Fibroblast of skin of abdomen (primary cell): ENCODE data around the gene PGC. TPM values are rescaled to one million over a fixed set of nuclear protein-coding genes. Genes with fewer than 3 reads are reported as not detected.

Experiments
- DNase-seq: peaks from one replicate; pipeline ENCODE4 v3.0.0-alpha.2; 2013
- polyA plus RNA-seq, 2 experiments: library from polyadenylated mRNA; unstranded; fragments of 120-200 nt; gene quantifications; one replicate each; pipeline ENCODE4 v1.2.1, GENCODE V29; 2013; ENCODE audit not compliant: insufficient read length in 2 of 2

Gene PGC
- not detected for polyA plus RNA-seq (2013, experiment 1 of 2; ENCODE audit: insufficient read length)
- not detected for polyA plus RNA-seq (2013, experiment 2 of 2; ENCODE audit: insufficient read length)

DNA sequence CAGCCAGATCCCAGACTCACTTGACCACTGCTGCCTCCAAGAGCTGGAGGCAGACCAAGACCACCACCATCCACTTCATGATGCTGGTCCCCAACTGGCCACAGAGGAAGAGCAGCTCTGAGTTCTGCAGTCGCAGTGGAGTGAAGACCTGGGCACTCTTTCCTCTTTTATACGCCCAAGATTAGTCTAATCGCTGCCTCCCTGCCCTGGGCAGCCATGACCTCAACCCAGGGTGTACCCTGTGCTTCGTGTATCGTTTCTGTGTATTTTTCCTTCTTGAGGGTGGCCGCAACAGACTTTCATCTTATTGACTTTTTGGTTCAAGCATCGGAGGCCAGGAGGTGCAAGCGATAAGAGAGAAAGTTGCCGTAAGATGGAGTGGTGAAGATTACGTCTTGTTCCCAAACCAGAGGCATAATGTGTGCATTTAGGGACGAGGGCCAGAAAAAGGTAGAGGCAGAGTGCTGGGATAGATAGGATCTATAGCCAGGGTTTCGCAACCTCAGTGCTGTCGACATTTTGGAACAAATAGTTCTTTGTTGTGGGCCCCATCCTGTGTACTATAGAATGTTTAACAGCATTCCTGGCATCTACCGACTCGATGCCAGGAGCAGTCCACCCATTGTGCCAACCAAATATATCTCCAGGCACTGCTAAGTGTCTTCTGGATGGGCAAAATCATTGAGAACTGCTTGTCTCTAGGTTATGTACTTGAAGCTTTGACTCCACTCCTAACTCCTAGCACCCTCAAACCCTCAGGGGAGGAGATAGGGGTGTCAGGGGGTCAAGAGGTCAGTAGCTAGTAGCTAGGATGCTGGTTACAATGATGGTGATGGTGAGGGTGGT lies at the start of gene PGC:
PGC (minus strand) TSS at position 142 of the 846 bp plus-strand sequence; CDS start at position 79, 63 bp downstream.
- no peak for DNase-seq

DNA sequence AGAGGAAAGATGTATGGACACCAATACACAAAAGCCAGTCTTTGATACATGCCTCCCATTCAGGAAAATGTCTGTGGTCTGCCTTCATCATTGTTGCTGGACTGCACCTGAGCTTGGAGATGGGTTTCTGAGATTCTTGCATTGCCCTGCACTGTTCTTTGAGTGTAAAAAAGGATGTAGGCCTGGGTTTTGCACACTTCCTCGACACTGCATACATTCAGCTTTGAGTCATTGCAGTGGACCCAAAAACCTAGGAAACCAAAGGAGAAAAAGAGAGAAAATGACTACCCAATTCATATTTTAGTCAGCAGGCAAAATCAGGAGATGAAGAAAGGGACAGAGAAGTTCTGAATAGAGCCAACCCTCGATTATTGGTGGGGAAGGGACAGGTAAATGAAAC lies 49.3 kb upstream of the PGC start:
- DNase-seq = no peak

DNA sequence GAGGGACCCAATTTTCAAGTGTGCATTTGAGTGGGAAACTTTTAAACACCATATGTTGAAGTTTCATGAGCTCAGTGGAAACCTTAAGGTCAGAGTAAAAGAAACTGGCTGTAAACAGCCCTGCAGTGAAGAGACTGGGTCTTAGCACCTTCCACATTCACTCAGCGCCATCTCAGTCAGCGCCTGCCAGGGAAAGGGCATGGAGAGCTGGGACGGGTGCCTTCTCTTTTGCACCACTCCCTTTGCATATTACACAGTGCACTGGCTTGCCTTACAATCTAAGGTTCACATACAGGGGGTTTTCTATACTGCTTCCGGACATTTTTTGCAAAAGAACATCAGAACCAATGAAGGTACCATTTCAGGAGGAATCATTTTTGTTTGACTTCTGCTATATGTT lies 44.8 kb upstream of the PGC start:
- no peak for DNase-seq

- DNase-seq = no peak
Observed at GRCh38 chr6:41791305-41791704, 44.1 kb upstream of the PGC start.

DNA sequence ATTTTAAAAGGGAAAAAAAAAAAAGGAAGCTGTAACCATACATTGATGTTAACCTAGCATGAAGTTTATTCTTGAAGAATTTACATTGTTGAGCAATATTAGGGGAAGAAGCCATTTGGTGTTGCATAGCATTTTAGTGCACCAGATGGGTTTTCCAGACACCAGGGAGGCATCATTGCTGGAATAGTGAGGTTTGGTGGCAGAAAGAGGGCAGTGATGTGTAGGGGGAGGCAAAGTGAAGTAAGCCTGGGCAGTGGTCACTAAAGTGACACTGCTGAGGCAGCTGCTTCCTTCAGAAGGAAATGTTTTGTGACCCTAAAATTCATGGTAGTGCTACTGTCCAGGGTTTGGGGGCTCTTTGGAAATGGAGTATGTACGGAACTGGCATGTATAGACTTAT lies 42.8 kb upstream of the PGC start:
- no peak for DNase-seq

DNA sequence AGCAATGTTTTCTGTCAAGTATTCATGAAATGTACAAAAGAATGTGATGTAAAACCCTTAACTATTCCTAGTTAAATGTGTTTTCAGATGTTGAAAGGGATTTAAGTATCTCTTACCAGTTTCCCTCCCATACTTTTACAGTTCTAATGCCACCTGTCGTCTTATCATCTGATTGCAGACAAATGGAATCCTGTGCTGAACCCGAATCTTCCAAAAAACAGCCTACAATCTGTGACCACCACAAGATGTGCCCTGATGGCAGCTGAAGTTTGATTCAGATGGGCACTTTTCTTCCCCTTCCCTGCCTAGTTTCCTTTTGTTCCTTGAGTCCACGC lies 42.2 kb upstream of the PGC start:
- no peak for DNase-seq

DNA sequence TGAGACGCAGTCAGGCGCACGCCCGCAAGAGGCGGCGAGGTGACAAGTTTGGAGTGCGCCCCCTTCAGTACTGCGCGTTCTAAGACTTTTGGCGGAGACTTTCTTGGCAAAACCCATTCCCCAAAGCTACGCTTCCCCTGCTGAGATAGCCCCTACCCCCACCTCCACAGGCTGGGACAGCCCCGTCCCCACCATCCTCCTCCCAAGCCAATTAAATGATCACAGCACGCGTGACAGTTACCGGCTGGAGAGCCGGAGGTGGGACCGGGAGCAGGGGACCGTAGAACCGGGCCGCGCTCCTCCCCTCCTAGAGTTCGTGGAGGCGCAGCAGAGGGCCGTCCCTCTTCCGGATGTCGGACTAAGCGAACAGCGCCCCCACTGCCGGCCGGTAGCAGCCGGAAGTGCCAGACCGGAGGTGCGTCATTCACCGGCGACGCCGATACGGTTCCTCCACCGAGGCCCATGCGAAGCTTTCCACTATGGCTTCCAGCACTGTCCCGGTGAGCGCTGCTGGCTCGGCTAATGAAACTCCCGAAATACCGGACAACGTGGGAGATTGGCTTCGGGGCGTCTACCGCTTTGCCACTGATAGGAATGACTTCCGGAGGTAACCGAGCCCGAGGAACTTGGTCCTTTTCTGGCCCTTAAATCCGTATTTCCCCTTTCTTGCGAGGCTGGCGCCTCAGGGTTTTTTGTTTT lies 40.2 kb upstream of the PGC start, which contains the start of gene TOMM6:
TOMM6 (plus strand) TSS at position 476 of the 699 bp plus-strand sequence; CDS start at position 480, 4 bp downstream.
- peak; percentile 93 for DNase-seq

GRCh38 chr6:41786451-41787218 lies 39.4 kb upstream of the PGC start:
- peak; percentile 77 for DNase-seq

- DNase-seq = peak; percentile 27
Observed at GRCh38 chr6:41785689-41786450, 38.7 kb upstream of the PGC start.

DNA sequence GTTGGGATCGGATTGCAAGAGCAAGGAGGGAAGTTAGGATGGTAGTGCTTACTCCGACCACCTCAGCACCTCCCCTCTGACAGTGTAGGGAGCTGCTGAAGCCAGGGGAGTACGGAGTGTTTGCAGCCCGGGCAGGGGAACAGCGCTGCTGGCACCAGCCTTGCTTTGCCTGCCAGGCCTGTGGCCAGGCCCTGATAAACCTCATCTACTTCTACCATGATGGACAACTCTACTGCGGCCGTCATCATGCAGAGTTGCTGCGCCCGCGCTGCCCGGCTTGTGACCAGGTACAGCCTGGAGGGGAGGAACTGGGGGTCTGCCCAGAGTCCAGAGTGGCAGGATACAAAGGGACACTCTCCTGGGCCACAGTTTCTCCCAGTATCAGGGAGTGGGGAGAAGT lies 38.1 kb upstream of the PGC start:
- DNase-seq = no peak

DNA sequence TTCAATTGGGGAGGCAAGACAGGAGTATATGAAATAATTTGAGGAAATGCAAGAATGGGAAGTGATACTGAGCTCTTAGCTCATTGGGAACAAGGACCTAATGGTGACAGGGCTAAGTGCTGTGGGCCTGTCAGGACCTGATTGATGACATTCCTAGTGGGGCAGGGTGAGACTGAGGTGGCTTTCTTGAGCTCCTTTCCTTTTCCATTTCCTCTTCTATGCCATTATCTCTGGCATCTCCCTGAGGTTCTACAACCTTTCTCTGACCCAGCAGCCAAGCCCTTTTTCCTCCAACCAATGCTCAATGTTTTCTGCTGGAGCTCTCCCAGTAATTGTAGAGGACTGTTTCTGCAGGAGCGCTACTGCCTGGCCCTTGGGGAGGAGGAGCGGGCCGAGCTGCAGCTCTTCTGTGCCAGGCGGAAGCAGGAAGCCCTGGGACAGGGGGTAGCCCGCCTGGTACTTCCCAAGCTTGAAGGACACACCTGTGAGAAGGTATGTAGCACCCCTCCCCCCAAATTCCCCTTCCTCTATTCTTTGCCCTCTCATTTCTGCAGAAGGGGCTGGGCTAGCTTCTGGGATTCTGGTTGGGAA lies 37.5 kb upstream of the PGC start:
- no peak for DNase-seq

- DNase-seq = no peak
Observed at GRCh38 chr6:41783106-41783780, 36.0 kb upstream of the PGC start.

GRCh38 chr6:41781366-41781730 lies 34.2 kb upstream of the PGC start:
- DNase-seq = no peak

DNA sequence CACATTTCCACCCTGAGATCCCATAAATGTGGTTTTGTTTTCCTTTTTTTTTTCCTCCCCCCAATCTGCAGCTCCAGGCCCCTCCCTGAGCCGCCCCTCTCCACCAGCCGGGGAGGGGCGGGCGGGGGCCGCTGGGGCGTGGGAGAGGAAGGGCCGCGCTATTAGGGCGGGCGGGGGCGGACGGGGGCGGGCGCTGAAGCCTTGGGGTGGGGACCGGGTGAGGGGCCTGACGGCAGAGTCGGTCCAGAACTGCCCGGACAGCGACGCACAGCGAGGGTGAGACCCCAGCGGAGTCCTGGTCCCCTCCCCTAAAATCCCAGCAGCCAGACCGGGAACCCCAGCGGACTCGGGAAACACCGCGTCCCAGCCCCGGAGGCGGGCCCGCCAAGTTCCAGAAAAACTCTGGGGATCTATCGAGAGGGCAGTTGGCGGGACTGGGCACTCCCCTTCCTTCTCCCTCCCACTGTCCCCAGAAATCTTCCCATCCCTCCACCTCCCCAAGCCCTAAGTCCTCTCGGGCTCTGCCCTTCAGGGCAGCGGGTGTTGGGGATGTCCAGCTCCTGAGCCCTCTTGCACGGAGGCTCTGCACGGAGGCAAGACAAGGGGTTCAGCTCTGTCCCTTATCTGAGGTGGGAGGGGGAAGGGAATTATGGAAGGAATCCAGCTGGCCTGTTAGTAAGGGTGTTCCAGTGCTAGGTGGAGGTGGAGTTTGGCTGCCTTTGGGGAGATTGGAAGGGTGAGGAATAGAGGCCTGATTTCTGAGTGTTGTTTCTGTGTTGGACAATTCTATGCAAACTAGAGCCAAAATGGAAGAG lies 33.6 kb upstream of the PGC start, which contains the start of gene PRICKLE4:
PRICKLE4 (plus strand) TSS at position 232 of the 815 bp plus-strand sequence. CDS start 2,692 bp downstream, outside the sequence.
- no peak for DNase-seq

GRCh38 chr6:41779788-41780550 lies 32.8 kb upstream of the PGC start, which contains the start of gene FRS3:
Gene FRS3 (minus strand): TSS chr6:41779900. CDS start chr6:41776987, 2,913 bp downstream.
- peak; percentile 92 for DNase-seq

GRCh38 chr6:41779336-41779735 lies 32.1 kb upstream of the PGC start:
- DNase-seq = no peak

GRCh38 chr6:41778895-41779294 lies 31.7 kb upstream of the PGC start:
- no peak for DNase-seq

DNA sequence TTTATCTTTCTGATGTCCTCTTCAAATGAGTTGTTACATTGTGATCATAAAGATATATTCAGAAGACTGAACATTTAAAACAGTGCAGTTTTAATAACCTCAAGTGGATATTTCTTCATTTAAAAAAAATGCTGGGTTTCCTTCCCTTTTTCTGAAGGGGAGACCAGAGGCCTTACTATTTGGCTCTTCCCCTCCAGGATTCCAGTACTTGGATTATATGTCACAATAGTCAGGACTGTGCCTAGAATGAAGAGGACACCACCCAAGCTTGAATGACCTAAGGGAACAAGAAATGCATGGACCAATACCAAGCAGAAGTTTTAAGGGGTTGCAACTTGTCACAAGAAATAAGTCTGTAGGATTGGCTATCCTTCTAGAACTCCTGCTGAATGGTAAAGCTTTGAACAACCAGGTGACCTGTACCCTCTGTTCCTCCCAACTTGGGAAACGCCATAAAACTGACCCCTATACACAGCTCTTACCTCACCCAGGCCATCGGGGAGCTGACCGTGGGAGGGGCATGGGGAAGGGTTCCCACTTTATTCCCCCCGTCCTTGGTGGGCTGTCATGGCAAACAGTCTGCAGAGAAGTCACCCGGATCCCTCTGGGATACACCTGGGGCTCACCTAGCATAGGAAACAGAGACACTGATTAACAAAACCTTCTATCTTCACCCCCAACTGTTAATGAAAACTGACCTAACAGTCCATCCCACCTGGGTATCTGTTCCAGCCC lies 30.5 kb upstream of the PGC start:
- no peak for DNase-seq
